HEK293 (cell line): ENCODE data around the gene HECTD4.
"Not testable (repeated sequence)": the region's sequence is repeated elsewhere in the genome, so short reads cannot be mapped to it uniquely, and the experiment has no call there.

Experiments
- CTCF ChIA-PET: fragments of 350-600 bp; formaldehyde crosslinking; extraction: SDS; loops from one replicate; lab custom pipeline; 2021; ENCODE audit warnings: antibody characterized with exemption; lab: Yijun Ruan, JAX
- POLR2A ChIA-PET: fragments of 300-600 bp; formaldehyde crosslinking; extraction: SDS; loops from one replicate; lab custom pipeline; 2020; ENCODE audit warnings: antibody characterized with exemption, inconsistent platforms; lab: Yijun Ruan, JAX
- H3K27ac ChIP-seq: fragments of 200-500 bp; sonication (Bioruptor generic); 2 replicates; pipeline ENCODE4 v1.5.1; 2014; ENCODE audit warnings: low read depth, low read length, control low read depth, inconsistent platforms; ENCODE audit errors: extremely low read depth
- H3K36me3 ChIP-seq, 2 experiments: fragments of 200-500 bp in 1 of 2; sonication (Bioruptor generic) in 1 of 2; 1 replicate in 1 of 2; 2 replicates in 1 of 2; pipeline ENCODE4 v1.5.1; 2014 to 2017; ENCODE audit warnings: inconsistent platforms in 2 of 2, low read length in 2 of 2; ENCODE audit not compliant: control insufficient read depth in 2 of 2, insufficient read depth in 1 of 2
- H3K4me1 ChIP-seq: fragments of 200-500 bp; sonication (Bioruptor generic); 2 replicates; pipeline ENCODE4 v1.5.1; 2014; ENCODE audit warnings: mild to moderate bottlenecking, low read length, inconsistent platforms; ENCODE audit not compliant: control insufficient read depth, insufficient read depth
- H3K4me3 ChIP-seq: 2 replicates; pipeline ENCODE4 v1.5.1; 2011; ENCODE audit warnings: low read depth, mild to moderate bottlenecking, control low read depth, low read length, moderate library complexity
- H3K9me3 ChIP-seq: fragments of 200-500 bp; sonication (Bioruptor generic); 2 replicates; pipeline ENCODE4 v1.5.1; 2014; ENCODE audit warnings: low read depth, low read length, inconsistent platforms; ENCODE audit not compliant: control insufficient read depth, insufficient read depth
- GLIS2 ChIP-seq: fragments of 450-650 bp; formaldehyde crosslinking; IDR thresholded peaks from 2 replicates; pipeline ENCODE4 v1.5.1; 2016; ENCODE audit warnings: missing biosample characterization, missing genetic modification characterization
- KLF7 ChIP-seq: fragments of 450-650 bp; formaldehyde crosslinking; IDR thresholded peaks from 2 replicates; pipeline ENCODE4 v1.5.1; 2016; ENCODE audit warnings: missing biosample characterization, missing genetic modification characterization, borderline replicate concordance
- KLF8 ChIP-seq: fragments of 450-650 bp; formaldehyde crosslinking; IDR thresholded peaks from 2 replicates; pipeline ENCODE4 v1.5.1; 2016; ENCODE audit warnings: missing biosample characterization, missing genetic modification characterization
- OSR2 ChIP-seq: fragments of 450-650 bp; formaldehyde crosslinking; IDR thresholded peaks from 2 replicates; pipeline ENCODE4 v1.5.1; 2016; ENCODE audit warnings: missing biosample characterization, missing genetic modification characterization
- PRDM10 ChIP-seq: fragments of 450-650 bp; formaldehyde crosslinking; IDR thresholded peaks from 2 replicates; pipeline ENCODE4 v1.5.1; 2016; ENCODE audit warnings: missing biosample characterization, missing genetic modification characterization
- PRDM6 ChIP-seq: fragments of 450-650 bp; formaldehyde crosslinking; IDR thresholded peaks from 2 replicates; pipeline ENCODE4 v1.5.1; 2017; ENCODE audit warnings: missing biosample characterization, missing genetic modification characterization
- TSHZ1 ChIP-seq: fragments of 450-650 bp; formaldehyde crosslinking; IDR thresholded peaks from 2 replicates; pipeline ENCODE4 v1.5.1; 2016; ENCODE audit warnings: missing biosample characterization, missing genetic modification characterization, borderline replicate concordance
- YY2 ChIP-seq: fragments of 450-650 bp; formaldehyde crosslinking; IDR thresholded peaks from 2 replicates; pipeline ENCODE4 v1.5.1; 2016; ENCODE audit warnings: missing biosample characterization, missing genetic modification characterization
- ZBTB21 ChIP-seq: fragments of 450-650 bp; formaldehyde crosslinking; IDR thresholded peaks from 2 replicates; pipeline ENCODE4 v1.5.1; 2017; ENCODE audit warnings: missing biosample characterization, missing genetic modification characterization
- ZFP37 ChIP-seq: fragments of 450-650 bp; formaldehyde crosslinking; IDR thresholded peaks from 2 replicates; pipeline ENCODE4 v1.5.1; 2016; ENCODE audit warnings: missing biosample characterization, missing genetic modification characterization
- ZFP41 ChIP-seq: fragments of 450-650 bp; formaldehyde crosslinking; IDR thresholded peaks from 2 replicates; pipeline ENCODE4 v1.5.1; 2016; ENCODE audit warnings: missing biosample characterization, missing genetic modification characterization, borderline replicate concordance
- ZNF138 ChIP-seq: fragments of 450-650 bp; formaldehyde crosslinking; IDR thresholded peaks from 2 replicates; pipeline ENCODE4 v1.5.1; 2016; ENCODE audit warnings: missing biosample characterization, missing genetic modification characterization, borderline replicate concordance
- ZNF274 ChIP-seq, 2 experiments: fragments of 200-500 bp in 1 of 2; fragments of 450-650 bp in 1 of 2; sonication (Bioruptor generic) in 1 of 2; formaldehyde crosslinking in 1 of 2; IDR thresholded peaks; 2 replicates each; pipeline versions ENCODE4 v1.5.1 to v1.6.1; 2014 to 2016; ENCODE audit warnings: borderline replicate concordance in 1 of 2, inconsistent platforms in 1 of 2, low read length in 1 of 2, missing biosample characterization in 1 of 2, missing genetic modification characterization in 1 of 2
- ZNF302 ChIP-seq: fragments of 450-650 bp; formaldehyde crosslinking; IDR thresholded peaks from 2 replicates; pipeline ENCODE4 v1.5.1; 2016; ENCODE audit warnings: missing biosample characterization, missing genetic modification characterization, low read depth
- ZNF473 ChIP-seq: fragments of 450-650 bp; formaldehyde crosslinking; IDR thresholded peaks from 2 replicates; pipeline ENCODE4 v1.5.1; 2017; ENCODE audit warnings: missing biosample characterization, missing genetic modification characterization
- ZNF580 ChIP-seq: fragments of 450-650 bp; formaldehyde crosslinking; IDR thresholded peaks from 2 replicates; pipeline ENCODE4 v1.5.1; 2016; ENCODE audit warnings: missing biosample characterization, missing genetic modification characterization
- ZNF626 ChIP-seq: fragments of 450-650 bp; sonication (Bioruptor Pico); formaldehyde crosslinking; IDR thresholded peaks from 2 replicates; pipeline ENCODE4 v1.5.1; 2018; ENCODE audit warnings: missing biosample characterization, missing genetic modification characterization, inconsistent platforms
- ZNF629 ChIP-seq: fragments of 450-650 bp; formaldehyde crosslinking; IDR thresholded peaks from 2 replicates; pipeline ENCODE4 v1.5.1; 2017; ENCODE audit warnings: missing biosample characterization, missing genetic modification characterization
- ZNF660 ChIP-seq: fragments of 450-650 bp; IDR thresholded peaks from 2 replicates; pipeline ENCODE4 v1.5.1; 2018; ENCODE audit warnings: missing biosample characterization, mild to moderate bottlenecking, missing genetic modification characterization
- ZNF664 ChIP-seq: fragments of 450-650 bp; formaldehyde crosslinking; IDR thresholded peaks from 2 replicates; pipeline ENCODE4 v1.5.1; 2016; ENCODE audit warnings: missing biosample characterization, missing genetic modification characterization
- ZNF692 ChIP-seq: fragments of 450-650 bp; formaldehyde crosslinking; IDR thresholded peaks from 2 replicates; pipeline ENCODE4 v1.5.1; 2016; ENCODE audit warnings: missing biosample characterization, missing genetic modification characterization

Gene HECTD4

GRCh38 chr12:112160611-112161010 is 221.6 kb downstream of the HECTD4 start (continued):
- TF ChIP-seq ZNF692 (no peak), PRDM10 (tag by site-specific recombination) (no peak), ZNF626 (tag by site-specific recombination) (no peak), OSR2 (tag by site-specific recombination) (no peak)

- TF ChIP-seq ZNF473 (tag by site-specific recombination) (no peak), ZNF138 (tag by site-specific recombination) (no peak), ZFP37 (no peak), PRDM6 (tag by site-specific recombination) (no peak), ZNF629 (tag by site-specific recombination) (no peak), KLF8 (tag by site-specific recombination) (no peak), ZNF274 (IDR thresholded peaks at IDR 0.05; ENCODE audit: low read length) (no peak), ZNF274 (tag by site-specific recombination; IDR thresholded peaks at IDR 0.05; ENCODE audit: borderline replicate concordance) (no peak), GLIS2 (no peak), KLF7 (tag by site-specific recombination) (no peak), OSR2 (tag by site-specific recombination) (no peak), YY2 (no peak), ZNF580 (tag by site-specific recombination) (no peak), ZBTB21 (tag by site-specific recombination) (no peak), TSHZ1 (tag by site-specific recombination) (no peak), ZFP41 (tag by site-specific recombination) (no peak), ZNF302 (tag by site-specific recombination) (no peak), ZNF664 (tag by site-specific recombination) (no peak), ZNF660 (no peak)
- ChIA-PET POLR2A (no interaction called here), CTCF (interaction anchor here (1.3 kb wide), 1 partner anchor 834 kb away, joined by 3 read pairs; no protein-coding TSS in a partner anchor)
- Histone ChIP-seq H3K4me1 (no peaks in the 10 kb centered on the region), H3K9me3 (no peaks in the 10 kb centered on the region), H3K36me3 (peaks cover 0 to 66% of the 10 kb centered on the region in 2 experiments; a peak in 1 of 3 replicates), H3K27ac (no peak overlapping the region), H3K4me3 (no peak overlapping the region)
Measured at GRCh38 chr12:112159146-112159541, 223.1 kb downstream of the HECTD4 start.

GRCh38 chr12:112158461-112159145 is 223.6 kb downstream of the HECTD4 start:
- H3K9me3 ChIP-seq, H3K4me1 ChIP-seq, H3K27ac ChIP-seq, POLR2A ChIA-PET, H3K4me3 ChIP-seq: not testable (repeated sequence)
- CTCF ChIA-PET = interaction anchor here (1.3 kb wide), 1 partner anchor 834 kb away, joined by 3 read pairs; no protein-coding TSS in a partner anchor
- H3K36me3 ChIP-seq = peaks cover 0 to 66% of the 10 kb centered on the region in 2 experiments; a peak in 1 of 3 replicates
